ENCODE results near the gene CCDC70.
A peak's percentile ranks its signal among the peaks of the same experiment; 100 is the strongest.
"Not testable (repeated sequence)": the region's sequence is repeated elsewhere in the genome, so short reads cannot be mapped to it uniquely, and the experiment has no call there.

CCDC70 gene

GRCh38 chr13:51895906-51896888, 34.4 kb downstream of the CCDC70 start:
- H3K4me3 ChIP-seq (replicated peaks in 1 of 2; ENCODE audit: low read depth in 2 of 2, low read length in 2 of 2): no peak overlapping the region
- peak; percentile 71 to 78 for DNase-seq (ENCODE audit: low read depth in 2 of 2)
- TF ChIP-seq CTCF (IDR thresholded peaks at IDR 0.05; ENCODE audit: low read depth, low read length): peak; percentile 89

GRCh38 chr13:51900471-51900870, 38.7 kb downstream of the CCDC70 start:
- DNase-seq (ENCODE audit: low read depth in 2 of 2): no peak
- TF ChIP-seq CTCF (IDR thresholded peaks at IDR 0.05; ENCODE audit: low read depth, low read length): no peak
- H3K4me3 ChIP-seq (replicated peaks in 1 of 2; ENCODE audit: low read depth in 2 of 2, low read length in 2 of 2): no peak overlapping the region

GRCh38 chr13:51902776-51903175, 41.0 kb downstream of the CCDC70 start:
- DNase-seq (ENCODE audit: low read depth in 2 of 2): no peak
- H3K4me3 ChIP-seq (replicated peaks in 1 of 2; ENCODE audit: low read depth in 2 of 2, low read length in 2 of 2): no peak overlapping the region
- TF ChIP-seq CTCF (IDR thresholded peaks at IDR 0.05; ENCODE audit: low read depth, low read length): no peak

- H3K4me3 ChIP-seq (replicated peaks in 1 of 2; ENCODE audit: low read depth in 2 of 2, low read length in 2 of 2): no peak overlapping the region
- no peak for DNase-seq (ENCODE audit: low read depth in 2 of 2)
- TF ChIP-seq CTCF (IDR thresholded peaks at IDR 0.05; ENCODE audit: low read depth, low read length): no peak
Observed at GRCh38 chr13:51905787-51906186, 44.0 kb downstream of the CCDC70 start.

- TF ChIP-seq CTCF (IDR thresholded peaks at IDR 0.05; ENCODE audit: low read depth, low read length): no peak
- H3K4me3 ChIP-seq (replicated peaks in 1 of 2; ENCODE audit: low read depth in 2 of 2, low read length in 2 of 2): no peak overlapping the region
- DNase-seq (ENCODE audit: low read depth in 2 of 2): no peak
Observed at GRCh38 chr13:51906581-51906980, 44.8 kb downstream of the CCDC70 start.

- H3K4me3 ChIP-seq (replicated peaks in 1 of 2; ENCODE audit: low read depth in 2 of 2, low read length in 2 of 2): no peak overlapping the region
- no peak for TF ChIP-seq CTCF (IDR thresholded peaks at IDR 0.05; ENCODE audit: low read depth, low read length)
- DNase-seq (ENCODE audit: low read depth in 2 of 2): no peak
Observed at GRCh38 chr13:51907040-51907732, 45.4 kb downstream of the CCDC70 start.

GRCh38 chr13:51909265-51909664, 47.5 kb downstream of the CCDC70 start:
- H3K4me3 ChIP-seq (replicated peaks in 1 of 2; ENCODE audit: low read depth in 2 of 2, low read length in 2 of 2); DNase-seq (ENCODE audit: low read depth in 2 of 2): not testable (repeated sequence)

All from cardiac fibroblast (primary cell).